Lung (tissue), 12 donors: ENCODE measurements around the gene ANGPTL8. TPM values are rescaled to one million over a fixed set of nuclear protein-coding genes. Genes with fewer than 3 reads are reported as not detected.
A peak's percentile ranks its signal among the peaks of the same experiment; 100 is the strongest.

Experiments used
- ATAC-seq: fragments of 200-7000 bp; cut with Tn5 transposase; one replicate; pipeline ENCODE4 v1.9.1; 2020; ENCODE audit warnings: moderate number of reproducible peaks; ENCODE audit not compliant: insufficient read depth, low FRiP score
- DNase-seq, 3 donors: peaks; one replicate each; pipeline ENCODE4 v3.0.0-alpha.2; 2013 to 2017
- H3K27ac ChIP-seq, 2 donors: one replicate each; pipeline ENCODE4 v1.5.1; 2013; ENCODE audit warnings: mild to moderate bottlenecking in 2 of 2, moderate library complexity in 2 of 2, control low read depth in 1 of 2, inconsistent platforms in 1 of 2, low read depth in 1 of 2, low read length in 1 of 2
- H3K27me3 ChIP-seq, 3 donors: one replicate each; pipeline ENCODE4 v1.5.1; 2013; ENCODE audit warnings: low read length in 2 of 3; ENCODE audit not compliant: control insufficient read depth in 3 of 3, insufficient read depth in 3 of 3
- H3K36me3 ChIP-seq, 4 donors: one replicate each; pipeline ENCODE4 v1.5.1; 2013; ENCODE audit warnings: low read length in 4 of 4, mild to moderate bottlenecking in 1 of 4, moderate library complexity in 1 of 4; ENCODE audit not compliant: control insufficient read depth in 4 of 4, insufficient read depth in 4 of 4
- H3K4me1 ChIP-seq, 5 donors: one replicate each; pipeline ENCODE4 v1.5.1; 2013; ENCODE audit warnings: low read length in 5 of 5, mild to moderate bottlenecking in 2 of 5, moderate library complexity in 1 of 5; ENCODE audit not compliant: control insufficient read depth in 5 of 5, insufficient read depth in 5 of 5
- H3K4me3 ChIP-seq: one replicate; pipeline ENCODE4 v1.5.1; 2013; ENCODE audit warnings: mild to moderate bottlenecking, control low read depth, moderate library complexity
- H3K9ac ChIP-seq, 2 donors: one replicate each; pipeline ENCODE4 v1.5.1; 2013; ENCODE audit warnings: low read length in 2 of 2, control low read depth in 1 of 2; ENCODE audit not compliant: insufficient read depth in 1 of 2
- H3K9me3 ChIP-seq, 4 donors: one replicate each; pipeline ENCODE4 v1.5.1; 2013; ENCODE audit warnings: low read length in 3 of 4, mild to moderate bottlenecking in 1 of 4, moderate library complexity in 1 of 4; ENCODE audit not compliant: control insufficient read depth in 4 of 4, insufficient read depth in 3 of 4
- CTCF ChIP-seq: IDR thresholded peaks from 2 replicates; pipeline ENCODE4 v1.5.1; 2012; ENCODE audit warnings: mild to moderate bottlenecking; ENCODE audit errors: control extremely low read depth, extremely low read depth
- WGBS, 2 donors: extraction: QIAGEN DNeasy Blood & Tissue Kit; methylation state at CpG; one replicate each; pipeline ENCODE4 v1.1.7; 2013; 5-methylcytosine and 5-hydroxymethylcytosine counted together
- polyA plus RNA-seq, 2 donors: library from polyadenylated mRNA; stranded (reverse); fragments of 200-250 nt; gene quantifications; one replicate each; pipeline ENCODE4 v1.2.1, GENCODE V29; 2013
- total RNA-seq, 2 donors: library from RNA; depleted of rRNA in 1 of 2; stranded (reverse); fragments of >200 nt in 1 of 2; gene quantifications; one replicate each; pipeline ENCODE4 v1.2.1, GENCODE V29; 2014 to 2021
- donor health status: control.
- donor health status: control.
- donor health status: Bipolar disorder and iron deficiency.
- donor health status: healthy.
- donor health status: DM: yes; HTN: yes; CAD: no.

The ANGPTL8 gene
- total and polyA plus RNA-seq, 4 donors: 0.19 to 1.0 TPM; not detected in 2

GRCh38 chr19:11234486-11235075 lies 4.8 kb upstream of the ANGPTL8 start:
- Histone ChIP-seq H3K9ac (no peak overlapping the region), H3K9me3 (peaks cover 0 to 2% (median 0%) of the 10 kb centered on the region in 4 donors), H3K36me3 (peaks cover 0 to 50% (median 34%) of the 10 kb centered on the region in 4 donors), H3K27ac (no peak overlapping the region), H3K4me3 (no peak overlapping the region), H3K4me1 (peaks cover 0 to 5% (median 0%) of the 10 kb centered on the region in 5 donors), H3K27me3 (no peaks in the 10 kb centered on the region)
- no peak for TF ChIP-seq CTCF
- ATAC-seq (no peak), DNase-seq (no peak)
- WGBS, 2 donors: 85 to 90% methylated on average over 5 of the region's 5 CpGs

GRCh38 chr19:11236324-11237301 lies 2.8 kb upstream of the ANGPTL8 start:
- Histone ChIP-seq H3K4me3 (no peak overlapping the region), H3K9me3 (peaks cover 0 to 2% (median 0%) of the 10 kb centered on the region in 4 donors), H3K9ac (no peak overlapping the region), H3K4me1 (peaks cover 0 to 5% (median 0%) of the 10 kb centered on the region in 5 donors), H3K36me3 (peaks cover 0 to 48% (median 39%) of the 10 kb centered on the region in 4 donors), H3K27me3 (no peaks in the 10 kb centered on the region), H3K27ac (peak overlapping the region in 1 of 2 donors; percentile 17)
- ATAC-seq: no peak
- WGBS, 2 donors: 87 to 89% methylated on average over 31 of the region's 31 CpGs
- DNase-seq: no peak
- TF ChIP-seq CTCF: no peak

- peaks cover 0 to 5% (median 0%) of the 10 kb centered on the region in 5 donors for H3K4me1 ChIP-seq
- no peak overlapping the region for H3K4me3 ChIP-seq
- WGBS, 2 donors: 89% methylated on average over 15 of the region's 15 CpGs
- H3K9me3 ChIP-seq: peaks cover 0 to 2% (median 0%) of the 10 kb centered on the region in 4 donors
- DNase-seq (no peak), ATAC-seq (no peak)
- H3K9ac ChIP-seq: no peak overlapping the region
- H3K27me3 ChIP-seq: no peaks in the 10 kb centered on the region
- peaks cover 0 to 47% (median 33%) of the 10 kb centered on the region in 4 donors for H3K36me3 ChIP-seq
- TF ChIP-seq CTCF: no peak
- H3K27ac ChIP-seq: no peak overlapping the region
These were observed 2.1 kb upstream of the ANGPTL8 start for GRCh38 chr19:11237321-11237720.
